Transverse colon (tissue), 4 donors: ENCODE results near the gene MYOT. TPM values are rescaled to one million over a fixed set of nuclear protein-coding genes. Genes with fewer than 3 reads are reported as not detected.

Source experiments
- DNase-seq: peaks from one replicate; pipeline ENCODE4 v3.0.0-alpha.2; 2019
- H3K27ac ChIP-seq, 4 donors: fragments of 200-600 bp; sonication (generic); 2 replicates each; pipeline ENCODE4 v1.5.1; 2016 to 2018; ENCODE audit warnings: inconsistent platforms in 4 of 4
- H3K27me3 ChIP-seq: fragments of 200-600 bp; sonication (generic); 2 replicates; pipeline ENCODE4 v1.5.1; 2017; ENCODE audit warnings: inconsistent platforms
- H3K36me3 ChIP-seq, 4 donors: fragments of 200-600 bp; sonication (generic); 2 replicates each; pipeline ENCODE4 v1.5.1; 2017 to 2019; ENCODE audit warnings: inconsistent platforms in 4 of 4
- H3K4me1 ChIP-seq, 4 donors: fragments of 200-600 bp; sonication (generic); 2 replicates each; pipeline ENCODE4 v1.5.1; 2017 to 2020; ENCODE audit warnings: inconsistent platforms in 4 of 4
- H3K4me3 ChIP-seq, 4 donors: fragments of 200-600 bp; sonication (generic); 1 replicate in 1 of 4; 2 replicates in 3 of 4; pipeline versions ENCODE4 v1.5.1 to v1.6.1; 2017 to 2019; ENCODE audit warnings: inconsistent platforms in 4 of 4
- H3K9me3 ChIP-seq, 2 donors: fragments of 200-600 bp; sonication (generic); 2 replicates each; pipeline ENCODE4 v1.5.1; 2017 to 2019; ENCODE audit warnings: inconsistent platforms in 2 of 2
- CTCF ChIP-seq, 5 experiments: fragments of 200-600 bp in 3 of 5; fragments of 450-650 bp in 2 of 5; sonication (generic) in 3 of 5; IDR thresholded peaks; 1 replicate in 2 of 5; 2 replicates in 3 of 5; pipeline ENCODE4 v1.5.1; 2016 to 2017; ENCODE audit warnings: antibody characterized with exemption in 5 of 5, inconsistent platforms in 3 of 5, mild to moderate bottlenecking in 2 of 5, moderate library complexity in 1 of 5
- EP300 ChIP-seq: sonication (generic); formaldehyde crosslinking; IDR thresholded peaks from one replicate; pipeline ENCODE4 v1.6.1; 2017; ENCODE audit warnings: antibody characterized with exemption, low read depth
- POLR2A ChIP-seq: fragments of 450-650 bp; IDR thresholded peaks from one replicate; pipeline ENCODE4 v1.6.1; 2016; ENCODE audit warnings: antibody characterized with exemption, mild to moderate bottlenecking, moderate library complexity
- POLR2AphosphoS5 ChIP-seq, 3 donors: sonication (generic); formaldehyde crosslinking; IDR thresholded peaks; one replicate each; pipeline ENCODE4 v1.6.1; 2016; ENCODE audit warnings: antibody characterized with exemption in 3 of 3
- WGBS, 2 donors: methylation state at CpG; one replicate each; pipeline ENCODE4 v1.1.5; 2018; ENCODE audit warnings: low coverage in 1 of 2; 5-methylcytosine and 5-hydroxymethylcytosine counted together
- in situ Hi-C, 4 donors: fragments of 200-750 bp; cut with MboI; loops; one replicate each; pipeline versions ENCODE4 v1.15.0 to v1.15.1; 2017; ENCODE audit warnings: low sequenced_read_pairs in 3 of 4, low pct_ligation_motif_present in 1 of 4, low pct_unique_long_range_greater_than_20kb in 1 of 4
- intact Hi-C: fragments of 100-400 bp; cut with DNase I; formaldehyde crosslinking; loops from one replicate; pipeline ENCODE4 v1.15.1; 2023; ENCODE audit warnings: low total_unique reads
- total RNA-seq, 4 donors: library from RNA; depleted of rRNA; stranded (reverse); fragments of >200 nt; gene quantifications; one replicate each; pipeline ENCODE4 v1.1.0, GENCODE V29; 2016

MYOT gene
- total RNA-seq, 4 donors from 2014 or later: 2.9 to 7.1 (median 5.9) TPM; not detected in 1

GRCh38 chr5:137921931-137922330 is 54.3 kb downstream of the MYOT start:
- no peak for DNase-seq
- H3K27me3 ChIP-seq: no peaks in the 10 kb centered on the region
- H3K36me3 ChIP-seq: no peaks in the 10 kb centered on the region
- in situ Hi-C loops (no loop called here), intact Hi-C loops (no loop called here)
- H3K9me3 ChIP-seq: no peaks in the 10 kb centered on the region
- H3K27ac ChIP-seq: no peak overlapping the region
- TF ChIP-seq EP300 (no peak), CTCF (IDR thresholded peaks at IDR 0.05) (no peak), POLR2A (no peak), POLR2AphosphoS5 (IDR thresholded peaks at IDR 0.05) (no peak)
- no peak overlapping the region for H3K4me3 ChIP-seq
- 70 to 93% methylated on average over 2 to 3 of the region's 3 CpGs for WGBS, 2 donors
- H3K4me1 ChIP-seq: no peaks in the 10 kb centered on the region

- no peak for DNase-seq
- intact Hi-C loops: no loop called here
- in situ Hi-C loops: no loop called here
- WGBS, 2 donors: 47 to 55% methylated on average over 4 of the region's 4 CpGs
- Histone ChIP-seq H3K36me3 (no peaks in the 10 kb centered on the region), H3K4me1 (no peaks in the 10 kb centered on the region), H3K27me3 (no peaks in the 10 kb centered on the region), H3K4me3 (no peak overlapping the region), H3K9me3 (no peaks in the 10 kb centered on the region), H3K27ac (no peak overlapping the region)
- TF ChIP-seq EP300: no peak
- TF ChIP-seq CTCF (IDR thresholded peaks at IDR 0.05): no peak
- TF ChIP-seq POLR2A: no peak
- TF ChIP-seq POLR2AphosphoS5 (IDR thresholded peaks at IDR 0.05): no peak
Measured at GRCh38 chr5:137923856-137924255, 56.2 kb downstream of the MYOT start.

- Histone ChIP-seq H3K4me1 (peaks cover 0 to 19% (median 9%) of the 10 kb centered on the region in 4 donors), H3K36me3 (peaks cover 0 to 9% (median 0%) of the 10 kb centered on the region in 4 donors), H3K27me3 (no peaks in the 10 kb centered on the region), H3K9me3 (no peaks in the 10 kb centered on the region), H3K4me3 (no peak overlapping the region), H3K27ac (peak overlapping the region in 2 of 4 donors; percentile 10 to 27)
- TF ChIP-seq CTCF (IDR thresholded peaks at IDR 0.05) (no peak), EP300 (no peak), POLR2A (no peak), POLR2AphosphoS5 (IDR thresholded peaks at IDR 0.05) (no peak)
- no peak for DNase-seq
- 18 to 62% methylated on average over 1 to 3 of the region's 3 CpGs for WGBS, 2 donors
- intact Hi-C loops (no loop called here), in situ Hi-C loops (no loop called here)
Measured at GRCh38 chr5:137932800-137933199, 65.1 kb downstream of the MYOT start.

GRCh38 chr5:137933491-137933911 is 65.8 kb downstream of the MYOT start:
- intact Hi-C loops: no loop called here
- Histone ChIP-seq H3K27ac (peak overlapping the region in 2 of 4 donors; percentile 10 to 27), H3K36me3 (peaks cover 0 to 9% (median 0%) of the 10 kb centered on the region in 4 donors), H3K27me3 (no peaks in the 10 kb centered on the region), H3K4me3 (no peak overlapping the region), H3K9me3 (no peaks in the 10 kb centered on the region), H3K4me1 (peaks cover 0 to 19% (median 9%) of the 10 kb centered on the region in 4 donors)
- no peak for DNase-seq
- 35% methylated on average over 3 of the region's 3 CpGs; no CpG with 5 or more reads in 1 of the 2 donors for WGBS, 2 donors
- no peak for TF ChIP-seq CTCF (IDR thresholded peaks at IDR 0.05)
- no peak for TF ChIP-seq POLR2AphosphoS5 (IDR thresholded peaks at IDR 0.05)
- TF ChIP-seq POLR2A: no peak
- no peak for TF ChIP-seq EP300
- in situ Hi-C loops: no loop called here
